Ishikawa (cell line): ENCODE results near the gene DUS2.

Experiments
- YY1 ChIP-seq: IDR thresholded peaks from 2 replicates; pipeline ENCODE4 v1.6.1; 2012; ENCODE audit warnings: low read depth
- TF ChIP-seq, protein P1 (sequence below): IDR thresholded peaks from 2 replicates; pipeline ENCODE4 v1.6.1; 2012

DNA sequence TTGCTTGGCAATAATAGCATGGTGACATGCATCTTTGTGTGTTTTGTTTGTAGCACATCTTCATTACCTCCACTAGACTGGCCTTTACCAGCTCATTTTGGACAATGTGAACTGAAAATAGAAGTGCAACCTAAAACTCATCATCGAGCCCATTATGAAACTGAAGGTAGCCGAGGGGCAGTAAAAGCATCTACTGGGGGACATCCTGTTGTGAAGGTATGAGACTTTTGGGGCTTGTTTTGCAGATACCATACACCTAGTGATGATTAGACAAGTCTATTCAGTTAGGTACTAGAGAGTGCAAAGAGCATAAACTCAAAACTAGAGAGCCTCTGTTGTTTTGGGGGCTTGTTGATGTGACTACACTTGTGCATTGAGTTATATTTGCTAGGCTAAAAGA, 103.3 kb downstream of the DUS2 start:
- no peak for TF ChIP-seq YY1
- TF ChIP-seq, protein P1, sequence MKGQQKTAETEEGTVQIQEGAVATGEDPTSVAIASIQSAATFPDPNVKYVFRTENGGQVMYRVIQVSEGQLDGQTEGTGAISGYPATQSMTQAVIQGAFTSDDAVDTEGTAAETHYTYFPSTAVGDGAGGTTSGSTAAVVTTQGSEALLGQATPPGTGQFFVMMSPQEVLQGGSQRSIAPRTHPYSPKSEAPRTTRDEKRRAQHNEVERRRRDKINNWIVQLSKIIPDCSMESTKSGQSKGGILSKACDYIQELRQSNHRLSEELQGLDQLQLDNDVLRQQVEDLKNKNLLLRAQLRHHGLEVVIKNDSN: no peak
